ENCODE results near the gene AFP. TPM values are rescaled to one million over a fixed set of nuclear protein-coding genes. Genes with fewer than 3 reads are reported as not detected.

The AFP gene
- total RNA-seq, 1 experiment from 2014 or later, result 4.9 TPM

GRCh38 chr4:73416423-73417087 is 19.5 kb upstream of the AFP start:
- no peak overlapping the region for H4K8ac ChIP-seq (replicated peaks; ENCODE audit: insufficient read length, low read depth, low read length)
- H3K4ac ChIP-seq (ENCODE audit: low read depth, low read length), result no peak overlapping the region
- H3K79me1 ChIP-seq (ENCODE audit: insufficient read depth, low read depth, low read length, poor library complexity, severe bottlenecking), result no peaks in the 10 kb centered on the region
- H3T11ph ChIP-seq (ENCODE audit: low read length), result no peak overlapping the region
- no peak overlapping the region for H3K9ac ChIP-seq (ENCODE audit: extremely low read depth, insufficient read length, low read length)
- no peak overlapping the region for H4K91ac ChIP-seq (ENCODE audit: insufficient read length, low read depth, low read length)
- no peak overlapping the region for H3K14ac ChIP-seq (ENCODE audit: insufficient read depth, low read length)
- no peak overlapping the region for H3K23ac ChIP-seq (ENCODE audit: insufficient read length, low read depth, low read length)
- H2BK15ac ChIP-seq (ENCODE audit: low read depth, low read length), result no peak overlapping the region
- no peak overlapping the region for H3K18ac ChIP-seq (ENCODE audit: insufficient read length, low read depth, low read length)
- H2AK5ac ChIP-seq (ENCODE audit: insufficient read length, low read length), result no peak overlapping the region
- H3K4me1 Mint-ChIP-seq, result peaks cover 3 to 4% of the 10 kb centered on the region in 2 experiments; a peak in 3 of 4 replicates
- H4K20me1 ChIP-seq (ENCODE audit: control insufficient read depth, insufficient read depth, insufficient read length), result no peaks in the 10 kb centered on the region
- no peak overlapping the region for H3K56ac ChIP-seq (ENCODE audit: insufficient read length, low read depth, low read length)
- no peak for TF ChIP-seq CTCF (conservative IDR thresholded peaks at IDR 0.05)
- no peaks in the 10 kb centered on the region for H3K27me3 Mint-ChIP-seq (ENCODE audit: low read depth)
- DNase-seq, result no peak
- H3K4me1 ChIP-seq (ENCODE audit: insufficient read depth, low read length), result no peaks in the 10 kb centered on the region
- no peaks in the 10 kb centered on the region for H3K23me2 ChIP-seq (ENCODE audit: insufficient read length, low read depth, low read length, poor library complexity, severe bottlenecking)
- no peaks in the 10 kb centered on the region for H3K9me3 Mint-ChIP-seq
- no peak overlapping the region for H2BK20ac ChIP-seq (ENCODE audit: low read depth, low read length, poor library complexity, severe bottlenecking)
- no peak overlapping the region for H2AFZ ChIP-seq (ENCODE audit: low read length)
- H3K9me3 ChIP-seq (ENCODE audit: control insufficient read depth, low read depth, low read length), result no peaks in the 10 kb centered on the region
- H3K27me3 ChIP-seq (ENCODE audit: insufficient read depth, low read length), result no peaks in the 10 kb centered on the region
- H3K36me3 Mint-ChIP-seq (ENCODE audit: insufficient read depth in 1 of 3, low read depth in 3 of 3), result no peaks in the 10 kb centered on the region
- H3K27ac Mint-ChIP-seq, result no peak overlapping the region; a peak in 1 of 7 replicates
- WGBS (ENCODE audit: extremely low coverage, insufficient read length, low lambda C conversion rate), result no CpG with 5 or more reads among the region's 2 CpGs
- no peak overlapping the region for H2BK5ac ChIP-seq (ENCODE audit: insufficient read length, low read length)
- H4K5ac ChIP-seq (ENCODE audit: insufficient read length, low read depth, low read length), result no peak overlapping the region
- no peak overlapping the region for H2BK120ac ChIP-seq (ENCODE audit: low read depth, low read length, poor library complexity, severe bottlenecking)
- no peak overlapping the region for H3K4me3 Mint-ChIP-seq
- no peak overlapping the region for H3K4me2 ChIP-seq (ENCODE audit: insufficient read depth, insufficient read length, low read length)
- H2BK12ac ChIP-seq (ENCODE audit: insufficient read length, low read depth, low read length), result no peak overlapping the region
- no peak overlapping the region for H3K27ac ChIP-seq (ENCODE audit: insufficient read length, low read depth, low read length)
- no peaks in the 10 kb centered on the region for H3K79me2 ChIP-seq (ENCODE audit: insufficient read depth, low read length)
